Fibroblast of villous mesenchyme (primary cell): ENCODE measurements around the gene TBC1D19. TPM values are rescaled to one million over a fixed set of nuclear protein-coding genes. Genes with fewer than 3 reads are reported as not detected.

Experiments used
- DNase-seq: peaks from one replicate; pipeline ENCODE4 v3.0.0-alpha.2; 2010; ENCODE audit warnings: low read depth
- H3K4me3 ChIP-seq: 2 replicates; pipeline ENCODE4 v1.5.1; 2011; ENCODE audit warnings: low read depth, mild to moderate bottlenecking, low read length
- total RNA-seq: library from RNA; depleted of rRNA; stranded (reverse); fragments of >200 nt; gene quantifications from 2 replicates; pipeline ENCODE4 v1.2.3, GENCODE V29; 2012
- TF ChIP-seq, protein P1 (sequence below): IDR thresholded peaks from 2 replicates; pipeline ENCODE4 v1.5.1; 2012; ENCODE audit warnings: low read depth, mild to moderate bottlenecking, low read length; ENCODE audit not compliant: insufficient read depth

TBC1D19 gene
- total RNA-seq, 1 donor = 41.5 TPM

- TF ChIP-seq, protein P1, sequence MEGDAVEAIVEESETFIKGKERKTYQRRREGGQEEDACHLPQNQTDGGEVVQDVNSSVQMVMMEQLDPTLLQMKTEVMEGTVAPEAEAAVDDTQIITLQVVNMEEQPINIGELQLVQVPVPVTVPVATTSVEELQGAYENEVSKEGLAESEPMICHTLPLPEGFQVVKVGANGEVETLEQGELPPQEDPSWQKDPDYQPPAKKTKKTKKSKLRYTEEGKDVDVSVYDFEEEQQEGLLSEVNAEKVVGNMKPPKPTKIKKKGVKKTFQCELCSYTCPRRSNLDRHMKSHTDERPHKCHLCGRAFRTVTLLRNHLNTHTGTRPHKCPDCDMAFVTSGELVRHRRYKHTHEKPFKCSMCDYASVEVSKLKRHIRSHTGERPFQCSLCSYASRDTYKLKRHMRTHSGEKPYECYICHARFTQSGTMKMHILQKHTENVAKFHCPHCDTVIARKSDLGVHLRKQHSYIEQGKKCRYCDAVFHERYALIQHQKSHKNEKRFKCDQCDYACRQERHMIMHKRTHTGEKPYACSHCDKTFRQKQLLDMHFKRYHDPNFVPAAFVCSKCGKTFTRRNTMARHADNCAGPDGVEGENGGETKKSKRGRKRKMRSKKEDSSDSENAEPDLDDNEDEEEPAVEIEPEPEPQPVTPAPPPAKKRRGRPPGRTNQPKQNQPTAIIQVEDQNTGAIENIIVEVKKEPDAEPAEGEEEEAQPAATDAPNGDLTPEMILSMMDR = no peak
- H3K4me3 ChIP-seq = no peak overlapping the region
- DNase-seq = no peak
Observed at GRCh38 chr4:26724534-26724933, 140.7 kb downstream of the TBC1D19 start.

DNA sequence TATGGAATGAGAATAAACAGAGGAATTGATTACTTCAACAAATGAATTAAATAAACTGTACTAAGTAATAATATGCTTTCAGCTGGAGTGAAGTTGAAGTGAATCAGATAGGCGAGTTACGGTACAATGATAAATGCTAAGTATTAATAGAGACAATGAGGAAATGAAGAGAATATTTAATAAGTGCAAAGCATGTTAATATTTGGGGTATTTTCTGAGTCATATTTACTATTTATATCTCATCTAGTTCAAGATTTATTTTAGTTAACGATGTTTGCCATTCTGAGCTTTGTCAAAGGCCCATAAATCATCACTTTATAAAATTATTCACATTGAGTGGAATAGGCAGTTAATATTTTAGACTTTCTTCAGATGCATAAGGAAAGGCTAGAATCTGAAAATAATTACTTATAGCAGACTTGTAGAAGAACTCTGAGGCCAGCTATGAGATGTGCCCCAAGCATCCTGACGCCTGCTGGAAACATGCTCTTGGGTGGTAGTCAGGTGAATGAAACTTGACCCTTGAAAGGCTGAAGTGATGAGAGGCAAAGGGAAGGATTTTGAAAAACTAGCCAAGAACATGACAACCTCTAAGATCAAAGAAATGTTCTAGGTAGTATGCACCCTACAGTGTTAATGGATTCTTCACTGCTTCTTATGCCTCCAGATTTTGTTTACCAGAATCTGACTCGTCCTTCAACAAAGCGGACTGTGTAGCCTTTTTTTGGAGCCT lies 142.9 kb downstream of the TBC1D19 start:
- no peak for DNase-seq
- TF ChIP-seq, protein P1 = no peak
- H3K4me3 ChIP-seq = no peak overlapping the region

DNA sequence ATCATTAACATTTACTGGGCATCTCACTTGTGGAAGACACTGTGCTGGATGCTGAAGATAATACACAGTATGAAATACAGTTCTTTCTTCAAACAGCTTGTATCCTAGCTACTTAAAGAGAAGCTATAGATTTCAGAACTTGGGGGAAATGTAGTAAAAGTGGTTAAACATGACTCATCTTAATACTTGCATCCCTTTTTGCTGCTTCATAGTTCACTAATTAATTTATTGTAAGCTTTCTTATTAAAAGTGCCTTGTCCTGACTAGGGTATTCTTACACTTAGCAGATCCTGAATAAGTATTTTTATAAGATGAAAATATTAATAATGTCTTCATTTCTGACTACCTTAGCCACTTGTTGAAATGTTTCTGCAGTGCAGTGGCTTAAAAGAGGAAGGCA lies 144.0 kb downstream of the TBC1D19 start:
- DNase-seq = no peak

GRCh38 chr4:26729027-26729426 lies 145.1 kb downstream of the TBC1D19 start:
- no peak overlapping the region for H3K4me3 ChIP-seq
- DNase-seq = no peak
- TF ChIP-seq, protein P1 = no peak

More for the DNA sequence above, 144.0 kb downstream of the TBC1D19 start:
- H3K4me3 ChIP-seq = no peak overlapping the region
- TF ChIP-seq, protein P1 = no peak

GRCh38 chr4:26729547-26729946 lies 145.7 kb downstream of the TBC1D19 start:
- DNase-seq = no peak
- TF ChIP-seq, protein P1 = no peak
- H3K4me3 ChIP-seq = no peak overlapping the region

DNA sequence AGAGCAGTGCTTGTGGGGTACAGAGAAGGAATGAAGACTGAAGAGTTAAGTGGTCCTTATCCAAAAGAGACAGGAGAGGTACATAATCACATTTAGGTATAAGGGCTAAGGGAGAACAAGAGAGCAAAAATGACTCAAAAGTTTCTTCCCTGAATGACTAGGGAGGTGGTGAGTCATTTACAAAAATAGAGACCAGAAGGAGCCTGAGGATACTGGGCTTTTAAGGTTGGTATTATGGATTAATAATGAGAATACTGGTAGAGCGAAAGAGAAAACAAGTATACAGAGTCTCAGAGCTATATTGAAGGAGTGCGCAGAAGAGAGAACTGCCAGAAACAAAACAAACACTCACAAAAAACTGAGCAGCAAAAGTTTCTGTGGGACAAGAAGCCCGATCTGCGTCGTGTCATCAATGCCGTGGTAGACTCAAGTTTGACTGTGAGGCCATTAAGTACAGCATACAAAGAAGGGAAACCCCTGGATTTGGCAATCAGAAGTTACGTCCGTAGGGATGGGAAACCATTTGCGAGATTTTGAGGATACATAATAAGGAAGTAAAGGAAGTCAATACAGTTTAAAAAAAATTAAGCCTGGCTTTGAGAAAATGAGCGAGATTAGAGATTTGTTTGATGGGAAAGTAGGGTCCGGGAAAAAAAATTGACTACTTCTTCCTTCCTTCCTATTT lies 147.6 kb downstream of the TBC1D19 start:
- H3K4me3 ChIP-seq = no peak overlapping the region
- no peak for DNase-seq
- TF ChIP-seq, protein P1 = no peak

- TF ChIP-seq, protein P1 = no peak
- DNase-seq = no peak
- no peak overlapping the region for H3K4me3 ChIP-seq
Observed at GRCh38 chr4:26732356-26732755, 148.5 kb downstream of the TBC1D19 start.
